OCI-LY1 (cell line): Measurements from ENCODE around the gene NFU1.

Experiments
- H2AFZ ChIP-seq: fragments of 200-600 bp; sonication (generic), shearing (Covaris generic); 2 replicates; pipeline ENCODE4 v1.6.0; 2014; ENCODE audit warnings: antibody characterized with exemption, mild to moderate bottlenecking, low read length
- H3F3A ChIP-seq: fragments of 200-600 bp; sonication (generic), shearing (Covaris generic); 2 replicates; pipeline ENCODE4 v1.6.0; 2014; ENCODE audit warnings: mild to moderate bottlenecking, antibody characterized with exemption, low read length, moderate library complexity; ENCODE audit not compliant: insufficient read depth
- H3K27ac ChIP-seq: fragments of 200-600 bp; sonication (generic); 2 replicates; pipeline ENCODE4 v1.5.1; 2014; ENCODE audit warnings: low read length, mixed run types, mild to moderate bottlenecking, low read depth; ENCODE audit not compliant: poor library complexity, severe bottlenecking
- H3K27me3 ChIP-seq: fragments of 200-600 bp; sonication (generic); 2 replicates; pipeline ENCODE4 v1.6.0; 2014; ENCODE audit warnings: antibody characterized with exemption, mild to moderate bottlenecking, low read length, moderate library complexity; ENCODE audit not compliant: insufficient read depth
- H3K36me3 ChIP-seq: fragments of 200-600 bp; sonication (generic); 2 replicates; pipeline ENCODE4 v1.6.1; 2014; ENCODE audit warnings: mild to moderate bottlenecking, antibody characterized with exemption, low read length, moderate library complexity, mixed read lengths; ENCODE audit not compliant: insufficient read depth
- H3K4me1 ChIP-seq: fragments of 200-600 bp; sonication (generic); 2 replicates; pipeline ENCODE4 v1.5.1; 2014; ENCODE audit warnings: mild to moderate bottlenecking, low read length, moderate library complexity; ENCODE audit not compliant: insufficient read depth, severe bottlenecking
- H3K4me2 ChIP-seq: fragments of 200-600 bp; sonication (generic), shearing (Covaris generic); 2 replicates; pipeline ENCODE4 v1.6.1; 2014; ENCODE audit warnings: low read length
- H3K4me3 ChIP-seq: fragments of 200-600 bp; sonication (generic); 2 replicates; pipeline ENCODE4 v1.5.1; 2014; ENCODE audit warnings: low read length, low read depth, mild to moderate bottlenecking, mixed read lengths; ENCODE audit not compliant: poor library complexity, severe bottlenecking
- H3K79me2 ChIP-seq: fragments of 200-600 bp; shearing (Covaris generic); 2 replicates; pipeline ENCODE4 v1.6.1; 2016; ENCODE audit warnings: mixed run types, low read length, mixed read lengths; ENCODE audit not compliant: insufficient read depth
- H3K9ac ChIP-seq: fragments of 200-600 bp; sonication (generic), shearing (Covaris generic); 2 replicates; pipeline ENCODE4 v1.6.1; 2014; ENCODE audit warnings: mild to moderate bottlenecking, low read length, mixed read lengths
- H3K9me2 ChIP-seq: fragments of 200-600 bp; sonication (generic), shearing (Covaris generic); 2 replicates; pipeline ENCODE4 v1.6.1; 2014; ENCODE audit warnings: low read depth, mild to moderate bottlenecking, low read length, mixed read lengths
- H3K9me3 ChIP-seq: fragments of 200-600 bp; shearing (Covaris generic); 2 replicates; pipeline ENCODE4 v1.6.1; 2014; ENCODE audit warnings: low read length, mixed read lengths
- H4K20me1 ChIP-seq: fragments of 200-600 bp; sonication (generic), shearing (Covaris generic); 2 replicates; pipeline ENCODE4 v1.6.0; 2016; ENCODE audit warnings: mild to moderate bottlenecking, low read length; ENCODE audit not compliant: insufficient read depth
- EZH2 ChIP-seq: fragments of 200-600 bp; sonication (generic), shearing (Covaris generic); IDR thresholded peaks from 2 replicates; pipeline ENCODE4 v1.8.0; 2017; ENCODE audit warnings: borderline replicate concordance, mixed run types, mild to moderate bottlenecking, antibody characterized with exemption, low read length, moderate library complexity, mixed read lengths
- TF ChIP-seq, protein P1 (sequence below): fragments of 200-600 bp; sonication (generic), shearing (Covaris generic); IDR thresholded peaks from 2 replicates; pipeline ENCODE4 v1.5.1; 2017; ENCODE audit warnings: mild to moderate bottlenecking, antibody characterized with exemption, low read length, moderate library complexity, mixed read lengths

Gene NFU1

DNA sequence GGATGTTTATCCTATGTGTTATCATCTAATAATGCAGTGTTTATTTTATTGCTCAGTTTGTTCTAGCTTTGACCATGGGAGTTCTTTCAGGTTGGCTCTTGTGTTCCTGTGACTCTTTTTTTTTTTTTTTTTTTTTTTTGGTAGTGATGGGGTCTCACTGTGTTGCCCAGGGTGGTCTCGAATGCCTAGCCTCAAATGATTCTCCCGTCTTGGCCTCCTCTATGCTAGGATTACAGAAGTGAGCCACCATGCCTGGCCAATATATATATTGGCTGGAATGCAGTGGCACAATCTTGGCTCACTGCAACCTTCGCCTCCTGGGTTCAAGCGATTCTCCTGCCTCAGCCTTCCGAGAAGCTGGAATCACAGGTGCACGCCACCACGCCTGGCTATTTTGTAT, 18.9 kb upstream of the NFU1 start:
- Histone ChIP-seq H2AFZ (no peak overlapping the region), H3K36me3 (no peaks in the 10 kb centered on the region), H3K9me2 (no peaks in the 10 kb centered on the region), H3K4me3 (no peak overlapping the region), H3K79me2 (no peaks in the 10 kb centered on the region), H3F3A (no peaks in the 10 kb centered on the region), H3K4me2 (no peak overlapping the region), H3K27ac (no peak overlapping the region), H3K27me3 (no peaks in the 10 kb centered on the region), H3K9ac (no peak overlapping the region), H4K20me1 (no peaks in the 10 kb centered on the region), H3K4me1 (no peaks in the 10 kb centered on the region), H3K9me3 (no peaks in the 10 kb centered on the region)
- TF ChIP-seq, protein P1, sequence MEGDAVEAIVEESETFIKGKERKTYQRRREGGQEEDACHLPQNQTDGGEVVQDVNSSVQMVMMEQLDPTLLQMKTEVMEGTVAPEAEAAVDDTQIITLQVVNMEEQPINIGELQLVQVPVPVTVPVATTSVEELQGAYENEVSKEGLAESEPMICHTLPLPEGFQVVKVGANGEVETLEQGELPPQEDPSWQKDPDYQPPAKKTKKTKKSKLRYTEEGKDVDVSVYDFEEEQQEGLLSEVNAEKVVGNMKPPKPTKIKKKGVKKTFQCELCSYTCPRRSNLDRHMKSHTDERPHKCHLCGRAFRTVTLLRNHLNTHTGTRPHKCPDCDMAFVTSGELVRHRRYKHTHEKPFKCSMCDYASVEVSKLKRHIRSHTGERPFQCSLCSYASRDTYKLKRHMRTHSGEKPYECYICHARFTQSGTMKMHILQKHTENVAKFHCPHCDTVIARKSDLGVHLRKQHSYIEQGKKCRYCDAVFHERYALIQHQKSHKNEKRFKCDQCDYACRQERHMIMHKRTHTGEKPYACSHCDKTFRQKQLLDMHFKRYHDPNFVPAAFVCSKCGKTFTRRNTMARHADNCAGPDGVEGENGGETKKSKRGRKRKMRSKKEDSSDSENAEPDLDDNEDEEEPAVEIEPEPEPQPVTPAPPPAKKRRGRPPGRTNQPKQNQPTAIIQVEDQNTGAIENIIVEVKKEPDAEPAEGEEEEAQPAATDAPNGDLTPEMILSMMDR, result no peak
- no peak for TF ChIP-seq EZH2

DNA sequence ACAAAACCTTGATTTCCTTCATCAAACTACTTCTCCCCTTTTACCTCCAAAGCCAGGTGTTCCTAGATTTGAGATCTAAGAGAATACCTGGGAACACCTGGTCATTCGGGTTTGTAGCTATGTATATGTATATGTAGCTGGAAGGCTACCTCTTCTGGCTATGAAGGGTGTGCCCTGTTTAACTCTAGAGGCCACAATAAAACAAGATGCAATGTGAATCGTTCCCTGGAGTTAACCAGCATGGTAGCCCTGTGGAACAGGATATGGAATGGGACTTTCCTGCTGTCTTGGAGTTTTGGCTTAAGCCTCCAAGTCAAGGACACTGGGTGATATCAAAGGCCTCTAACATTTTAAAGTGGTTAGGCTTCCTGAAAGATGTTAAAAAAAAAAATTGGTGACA, 17.7 kb upstream of the NFU1 start:
- Histone ChIP-seq H3K4me1 (no peaks in the 10 kb centered on the region), H3K36me3 (no peaks in the 10 kb centered on the region), H3K27me3 (no peaks in the 10 kb centered on the region), H3K9ac (no peak overlapping the region), H3K9me2 (no peaks in the 10 kb centered on the region), H3K27ac (no peak overlapping the region), H3K9me3 (no peaks in the 10 kb centered on the region), H3F3A (no peaks in the 10 kb centered on the region), H4K20me1 (no peaks in the 10 kb centered on the region), H3K79me2 (no peaks in the 10 kb centered on the region), H2AFZ (no peak overlapping the region), H3K4me2 (no peak overlapping the region), H3K4me3 (no peak overlapping the region)
- TF ChIP-seq, protein P1, result no peak
- TF ChIP-seq EZH2, result no peak

DNA sequence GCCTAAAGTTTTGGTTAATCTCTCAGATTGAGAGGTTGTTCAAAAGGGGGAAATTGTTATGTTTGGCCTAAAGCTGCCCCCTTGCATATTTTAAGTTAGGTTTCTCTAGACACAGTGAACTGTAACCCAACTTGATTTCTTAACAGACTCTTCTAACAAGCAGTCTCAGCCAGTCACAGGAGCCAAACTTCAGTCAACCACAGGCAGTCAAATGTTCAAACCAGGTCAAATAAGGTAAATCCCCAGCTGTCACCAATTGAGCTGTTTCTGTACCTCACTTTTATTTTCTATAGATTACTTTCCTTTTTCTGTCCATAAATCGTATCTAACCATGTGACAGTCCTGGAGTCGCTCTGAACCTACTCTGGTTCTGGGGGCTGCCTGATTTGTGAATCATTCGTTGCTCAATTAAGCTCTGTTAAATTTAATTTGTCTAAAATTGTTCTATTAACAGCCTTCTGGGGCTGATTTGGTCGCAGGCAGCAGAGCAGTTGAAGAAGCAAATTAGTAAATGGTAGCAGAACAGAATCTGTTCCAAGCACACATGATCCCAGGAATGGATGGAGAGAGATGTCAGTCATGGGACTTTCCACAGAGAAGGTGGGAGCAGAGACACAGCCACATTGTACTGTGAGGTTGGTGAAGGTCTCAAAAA, 16.4 kb upstream of the NFU1 start:
- Histone ChIP-seq H4K20me1 (no peaks in the 10 kb centered on the region), H2AFZ (no peak overlapping the region), H3K36me3 (no peaks in the 10 kb centered on the region), H3F3A (no peaks in the 10 kb centered on the region), H3K9me2 (no peaks in the 10 kb centered on the region), H3K27me3 (no peaks in the 10 kb centered on the region), H3K4me3 (no peak overlapping the region), H3K27ac (no peak overlapping the region), H3K9ac (no peak overlapping the region), H3K4me2 (no peak overlapping the region), H3K9me3 (no peaks in the 10 kb centered on the region), H3K4me1 (no peaks in the 10 kb centered on the region), H3K79me2 (no peaks in the 10 kb centered on the region)
- TF ChIP-seq, protein P1, result no peak
- no peak for TF ChIP-seq EZH2
